Neutrophil (primary cell): Measurements from ENCODE around the gene UBE2J1.
"Not testable (repeated sequence)": the region's sequence is repeated elsewhere in the genome, so short reads cannot be mapped to it uniquely, and the experiment has no call there.

Experiments
- H3K27ac ChIP-seq: fragments of 200-600 bp; sonication (generic); 2 replicates; pipeline ENCODE4 v1.5.1; 2016; ENCODE audit warnings: mild to moderate bottlenecking, moderate library complexity
- H3K27me3 ChIP-seq: fragments of 200-600 bp; sonication (generic); 2 replicates; pipeline ENCODE4 v1.6.0; 2016; ENCODE audit warnings: mild to moderate bottlenecking
- H3K36me3 ChIP-seq: fragments of 200-600 bp; sonication (generic); 2 replicates; pipeline ENCODE4 v1.5.1; 2017
- H3K4me1 ChIP-seq, 2 experiments: fragments of 200-600 bp in 1 of 2; sonication (generic) in 1 of 2; 1 replicate in 1 of 2; 2 replicates in 1 of 2; pipeline versions ENCODE4 v1.5.1 to v1.6.1; 2013 to 2016; ENCODE audit warnings: low read depth in 1 of 2, low read length in 1 of 2, mild to moderate bottlenecking in 1 of 2, moderate library complexity in 1 of 2; ENCODE audit not compliant: control insufficient read depth in 1 of 2, insufficient read depth in 1 of 2
- H3K4me3 ChIP-seq, 2 experiments: fragments of 200-600 bp in 1 of 2; sonication (generic) in 1 of 2; 1 replicate in 1 of 2; 2 replicates in 1 of 2; pipeline ENCODE4 v1.5.1; 2013 to 2016; ENCODE audit warnings: low read depth in 1 of 2, low read length in 1 of 2, mild to moderate bottlenecking in 1 of 2, moderate library complexity in 1 of 2
- H3K9me3 ChIP-seq: fragments of 200-600 bp; sonication (generic); 2 replicates; pipeline ENCODE4 v1.5.1; 2016
- TF ChIP-seq, protein P1 (sequence below): fragments of 200-600 bp; sonication (generic); IDR thresholded peaks from 2 replicates; pipeline ENCODE4 v1.5.1; 2016; ENCODE audit warnings: antibody characterized with exemption

UBE2J1 gene

DNA sequence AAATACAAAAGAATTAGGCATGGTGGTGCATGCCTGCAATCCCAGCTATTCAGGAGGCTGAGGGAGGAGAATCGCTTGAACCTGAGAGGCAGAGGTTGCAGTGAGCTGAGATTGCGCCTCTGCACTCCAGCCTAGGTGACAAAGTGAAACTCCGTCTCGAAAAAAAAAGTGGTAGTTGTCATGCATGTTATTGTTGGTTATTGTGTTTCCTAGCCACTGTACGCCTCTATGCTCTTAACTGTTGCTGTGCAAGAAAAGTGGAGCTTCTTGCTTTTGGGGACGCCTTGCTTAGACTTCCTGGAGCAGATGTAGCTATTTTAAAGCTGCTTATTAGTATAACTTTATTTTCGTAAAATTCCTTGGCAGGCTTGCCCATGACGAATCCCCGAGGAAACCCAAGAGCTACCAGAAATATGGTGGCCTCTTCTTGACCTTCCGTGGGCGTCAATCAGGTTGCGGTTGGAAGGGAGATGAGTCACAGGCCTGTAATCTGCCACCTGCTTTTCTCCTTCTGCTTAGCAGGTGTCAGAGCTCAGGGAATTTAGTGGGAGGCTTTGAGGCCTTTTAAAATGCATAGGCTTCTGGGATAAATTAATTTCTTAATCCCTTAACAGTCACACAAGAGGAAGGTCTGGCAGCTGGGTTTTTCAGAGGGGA, 54.7 kb downstream of the UBE2J1 start:
- H3K27ac ChIP-seq, result peak overlapping the region; percentile 69

DNA sequence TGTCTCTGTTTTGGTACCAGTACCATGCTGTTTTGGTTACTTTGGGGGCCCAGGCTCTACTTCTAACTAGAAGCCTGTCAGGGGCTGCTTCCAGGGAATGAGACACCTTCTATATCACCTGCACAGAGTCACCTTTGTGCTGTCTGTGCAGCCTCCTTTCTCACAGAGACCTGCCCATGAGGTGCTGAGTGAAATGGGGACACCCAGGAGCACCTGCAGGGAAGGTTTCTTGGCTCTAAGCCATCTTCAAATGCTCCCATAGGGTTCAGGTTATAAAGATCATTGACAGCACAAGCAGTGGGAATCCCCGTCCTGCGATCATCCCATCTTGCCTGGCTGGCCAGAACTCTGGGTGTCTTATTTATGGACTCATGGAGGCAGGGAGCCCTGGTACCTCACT, 56.5 kb downstream of the UBE2J1 start:
- no peaks in the 10 kb centered on the region for H3K36me3 ChIP-seq
- H3K27me3 ChIP-seq, result no peaks in the 10 kb centered on the region
- no peak overlapping the region for H3K4me3 ChIP-seq
- no peak overlapping the region for H3K27ac ChIP-seq
- no peaks in the 10 kb centered on the region for H3K9me3 ChIP-seq
- peaks cover 18 to 19% of the 10 kb centered on the region in 2 experiments for H3K4me1 ChIP-seq
- TF ChIP-seq, protein P1, sequence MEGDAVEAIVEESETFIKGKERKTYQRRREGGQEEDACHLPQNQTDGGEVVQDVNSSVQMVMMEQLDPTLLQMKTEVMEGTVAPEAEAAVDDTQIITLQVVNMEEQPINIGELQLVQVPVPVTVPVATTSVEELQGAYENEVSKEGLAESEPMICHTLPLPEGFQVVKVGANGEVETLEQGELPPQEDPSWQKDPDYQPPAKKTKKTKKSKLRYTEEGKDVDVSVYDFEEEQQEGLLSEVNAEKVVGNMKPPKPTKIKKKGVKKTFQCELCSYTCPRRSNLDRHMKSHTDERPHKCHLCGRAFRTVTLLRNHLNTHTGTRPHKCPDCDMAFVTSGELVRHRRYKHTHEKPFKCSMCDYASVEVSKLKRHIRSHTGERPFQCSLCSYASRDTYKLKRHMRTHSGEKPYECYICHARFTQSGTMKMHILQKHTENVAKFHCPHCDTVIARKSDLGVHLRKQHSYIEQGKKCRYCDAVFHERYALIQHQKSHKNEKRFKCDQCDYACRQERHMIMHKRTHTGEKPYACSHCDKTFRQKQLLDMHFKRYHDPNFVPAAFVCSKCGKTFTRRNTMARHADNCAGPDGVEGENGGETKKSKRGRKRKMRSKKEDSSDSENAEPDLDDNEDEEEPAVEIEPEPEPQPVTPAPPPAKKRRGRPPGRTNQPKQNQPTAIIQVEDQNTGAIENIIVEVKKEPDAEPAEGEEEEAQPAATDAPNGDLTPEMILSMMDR, result no peak

More for the DNA sequence above, 54.7 kb downstream of the UBE2J1 start:
- no peaks in the 10 kb centered on the region for H3K9me3 ChIP-seq
- peaks cover 18 to 19% of the 10 kb centered on the region in 2 experiments for H3K4me1 ChIP-seq
- peak overlapping the region; percentile 14 to 28 for H3K4me3 ChIP-seq
- TF ChIP-seq, protein P1, result no peak
- no peaks in the 10 kb centered on the region for H3K36me3 ChIP-seq
- no peaks in the 10 kb centered on the region for H3K27me3 ChIP-seq

DNA sequence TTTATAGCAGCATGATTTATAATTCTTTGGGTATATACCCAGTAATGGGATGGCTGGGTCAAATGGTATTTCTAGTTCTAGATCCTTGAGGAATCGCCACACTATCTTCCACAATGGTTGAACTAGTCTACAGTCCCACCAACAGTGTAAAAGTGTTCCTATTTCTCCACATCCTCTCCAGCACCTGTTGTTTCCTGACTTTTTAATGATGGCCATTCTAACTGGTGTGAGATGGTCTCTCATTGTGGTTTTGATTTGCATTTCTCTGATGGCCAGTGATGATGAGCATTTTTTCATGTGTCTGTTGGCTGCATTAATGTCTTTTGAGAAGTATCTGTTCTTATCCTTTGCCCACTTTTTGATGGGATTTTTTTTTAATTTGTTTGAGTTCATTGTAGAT, 57.4 kb downstream of the UBE2J1 start:
- H3K27me3 ChIP-seq, result not testable (repeated sequence)

DNA sequence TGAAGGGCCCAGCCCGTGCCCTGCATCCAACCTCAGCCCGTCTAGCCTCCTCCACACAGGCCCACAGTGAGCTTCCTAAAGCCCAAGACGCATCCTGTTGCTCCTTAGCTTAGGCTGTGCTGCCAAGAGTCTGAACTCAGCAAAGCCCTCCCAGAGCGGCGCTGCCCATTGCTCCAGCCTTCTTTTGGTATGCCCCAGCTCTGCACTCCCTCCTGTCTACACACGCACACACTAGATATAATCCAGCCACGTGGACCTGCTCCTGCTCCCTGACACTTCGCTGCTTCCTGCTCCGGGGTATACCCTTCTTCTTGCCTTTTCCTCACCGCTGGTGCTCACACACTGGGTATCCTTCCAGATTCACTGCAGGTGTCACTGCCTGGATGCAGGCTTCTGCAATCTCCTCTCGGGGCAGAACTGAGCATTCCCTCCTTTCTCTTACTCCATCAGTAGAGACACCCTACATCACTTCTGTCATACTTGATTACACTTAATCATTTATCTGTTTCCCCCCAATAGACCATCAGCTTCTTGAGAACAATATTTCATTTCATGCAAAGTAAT, 61.2 kb downstream of the UBE2J1 start:
- Histone ChIP-seq H3K9me3 (no peaks in the 10 kb centered on the region), H3K27ac (no peak overlapping the region), H3K27me3 (no peaks in the 10 kb centered on the region), H3K4me1 (no peaks in the 10 kb centered on the region), H3K36me3 (no peaks in the 10 kb centered on the region), H3K4me3 (no peak overlapping the region)
- TF ChIP-seq, protein P1, result no peak

More for the DNA sequence above, 57.4 kb downstream of the UBE2J1 start:
- not testable (repeated sequence) for H3K4me3 ChIP-seq, H3K9me3 ChIP-seq, H3K27ac ChIP-seq, H3K36me3 ChIP-seq
- H3K4me1 ChIP-seq, result peaks cover 18 to 19% of the 10 kb centered on the region in 2 experiments

DNA sequence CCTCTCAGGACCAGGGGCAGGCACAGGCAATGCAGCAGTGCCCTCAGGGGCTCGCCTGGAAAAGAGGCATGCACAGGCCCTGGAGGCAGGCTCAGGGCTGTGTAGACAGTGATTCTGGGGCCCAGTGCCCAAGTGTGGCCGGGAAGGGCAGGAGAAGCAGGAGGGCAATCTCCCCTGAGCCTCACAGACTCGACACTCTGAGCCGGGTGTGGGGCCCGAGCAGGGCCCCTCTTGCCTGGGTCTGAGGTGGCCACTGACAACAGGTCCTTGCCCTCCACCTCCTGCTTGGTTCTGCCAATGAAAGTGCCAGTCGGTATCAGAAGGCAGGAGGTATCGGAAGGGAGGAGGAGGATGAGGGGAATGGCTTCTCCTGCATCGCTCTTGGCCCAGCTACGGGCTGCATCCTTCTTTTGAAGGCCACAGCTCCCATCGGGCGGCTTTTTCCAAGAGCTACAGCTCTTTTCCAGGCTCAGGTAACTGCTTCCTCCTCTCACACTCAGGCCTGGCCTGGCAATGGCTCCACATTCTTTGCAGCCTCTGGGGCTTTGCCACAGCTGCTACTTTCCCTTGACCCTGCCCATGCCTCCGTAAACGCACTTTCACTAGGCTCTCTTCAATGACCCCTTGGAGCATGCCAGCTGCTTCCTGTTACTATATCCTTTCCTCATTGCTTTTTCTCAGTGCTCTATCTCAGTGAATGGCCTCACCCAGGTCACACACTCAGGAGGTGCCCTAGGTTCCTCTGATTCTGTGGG, 61.9 kb downstream of the UBE2J1 start:
- no peaks in the 10 kb centered on the region for H3K36me3 ChIP-seq
- no peaks in the 10 kb centered on the region for H3K9me3 ChIP-seq
- TF ChIP-seq, protein P1, result no peak
- H3K4me3 ChIP-seq, result no peak overlapping the region
- no peaks in the 10 kb centered on the region for H3K4me1 ChIP-seq
- H3K27me3 ChIP-seq, result no peaks in the 10 kb centered on the region
- H3K27ac ChIP-seq, result no peak overlapping the region

DNA sequence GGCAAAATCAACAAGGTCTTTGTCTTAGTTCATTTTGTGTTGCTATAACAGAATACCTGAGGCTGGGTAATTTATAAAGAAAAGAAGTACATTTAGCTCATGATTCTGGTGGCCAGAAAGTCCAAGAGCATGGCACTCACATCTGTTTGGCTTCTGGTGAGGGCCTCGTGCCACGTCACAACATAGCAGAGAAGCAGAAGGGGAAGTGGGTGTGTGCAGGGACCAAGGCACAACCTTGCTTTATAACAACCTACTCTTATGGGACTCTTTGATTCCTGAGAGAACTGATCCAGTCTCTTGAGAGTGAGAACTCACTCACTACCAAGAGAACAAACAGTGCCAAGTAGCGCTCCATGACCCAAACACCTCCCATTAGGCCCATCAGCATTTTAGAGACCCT, 62.8 kb downstream of the UBE2J1 start:
- H3K27ac ChIP-seq, result no peak overlapping the region
- H3K36me3 ChIP-seq, result no peaks in the 10 kb centered on the region
- no peaks in the 10 kb centered on the region for H3K4me1 ChIP-seq
- no peaks in the 10 kb centered on the region for H3K9me3 ChIP-seq
- H3K27me3 ChIP-seq, result no peaks in the 10 kb centered on the region
- H3K4me3 ChIP-seq, result no peak overlapping the region
- TF ChIP-seq, protein P1, result no peak
